Colonic mucosa (tissue), 4 donors: ENCODE results near the gene MAD2L2. TPM values are rescaled to one million over a fixed set of nuclear protein-coding genes. Genes with fewer than 3 reads are reported as not detected.

Experiments used
- DNase-seq: peaks from one replicate; pipeline ENCODE4 v3.0.0-alpha.2; 2020
- H3K27ac ChIP-seq: fragments of 200-600 bp; one replicate; pipeline ENCODE4 v1.8.0; 2021
- H3K27me3 ChIP-seq: fragments of 200-600 bp; one replicate; pipeline ENCODE4 v1.8.0; 2021
- H3K36me3 ChIP-seq: fragments of 200-600 bp; one replicate; pipeline ENCODE4 v1.8.0; 2021
- H3K4me1 ChIP-seq: fragments of 200-600 bp; one replicate; pipeline ENCODE4 v1.8.0; 2021; ENCODE audit warnings: mild to moderate bottlenecking
- H3K4me3 ChIP-seq: fragments of 200-600 bp; one replicate; pipeline ENCODE4 v1.8.0; 2021
- H3K9ac ChIP-seq, 2 donors: one replicate each; pipeline ENCODE4 v1.7.0; 2013; ENCODE audit warnings: control low read depth in 2 of 2, low read depth in 2 of 2, low read length in 2 of 2
- H3K9me3 ChIP-seq: fragments of 200-600 bp; one replicate; pipeline ENCODE4 v1.8.0; 2021
- intact Hi-C: fragments of 100-400 bp; cut with DNase I; formaldehyde crosslinking; loops from one replicate; pipeline ENCODE4 v1.14.1; 2022
- total RNA-seq, 2 donors: library from RNA; stranded (reverse); fragmentation: NEBNext Ultra II Directional in 1 of 2; extraction: Animal tissue kit (Norgen Biotek cat#: 25700) in 1 of 2; gene quantifications; one replicate each; pipeline ENCODE4 v1.2.1, GENCODE V29; 2021
- TF ChIP-seq, protein P1 (sequence below): fragments of 200-600 bp; IDR thresholded peaks from one replicate; pipeline ENCODE4 v1.8.0; 2022; ENCODE audit warnings: antibody characterized with exemption, mild to moderate bottlenecking
- donor health status: healthy.
- donor health status: DM: no; HTN: no; CAD: no.
- donor health status: DM: no; HTN: no; CAD: no.

The MAD2L2 gene
- total RNA-seq, 2 donors from 2014 or later = 8.5 to 12.4 TPM

DNA sequence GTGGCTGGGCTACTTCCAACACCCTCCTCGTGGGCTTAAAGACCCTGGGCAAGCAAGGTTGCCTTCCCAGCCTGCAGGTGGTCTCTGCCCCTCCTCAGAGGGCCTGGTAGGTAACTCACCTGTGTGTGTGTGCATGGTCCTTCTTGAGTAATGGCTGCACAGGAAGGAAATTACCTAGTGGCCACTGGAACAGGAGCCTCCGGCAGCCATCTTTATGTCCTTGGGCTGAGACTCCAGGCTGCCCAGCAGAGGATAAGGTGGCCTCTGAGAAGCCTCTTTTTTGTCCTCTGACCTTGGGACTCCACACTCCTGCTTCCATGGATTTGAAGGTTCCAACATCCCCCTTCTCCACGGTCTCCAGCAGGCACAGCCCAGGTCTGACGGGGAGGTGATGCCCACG lies 30.5 kb upstream of the MAD2L2 start:
- Histone ChIP-seq H3K27ac (no peak overlapping the region), H3K36me3 (no peaks in the 10 kb centered on the region), H3K4me1 (no peaks in the 10 kb centered on the region), H3K9me3 (no peaks in the 10 kb centered on the region), H3K4me3 (no peak overlapping the region), H3K9ac (no peak overlapping the region), H3K27me3 (no peaks in the 10 kb centered on the region)
- DNase-seq = no peak
- intact Hi-C loops = no loop called here
- TF ChIP-seq, protein P1, sequence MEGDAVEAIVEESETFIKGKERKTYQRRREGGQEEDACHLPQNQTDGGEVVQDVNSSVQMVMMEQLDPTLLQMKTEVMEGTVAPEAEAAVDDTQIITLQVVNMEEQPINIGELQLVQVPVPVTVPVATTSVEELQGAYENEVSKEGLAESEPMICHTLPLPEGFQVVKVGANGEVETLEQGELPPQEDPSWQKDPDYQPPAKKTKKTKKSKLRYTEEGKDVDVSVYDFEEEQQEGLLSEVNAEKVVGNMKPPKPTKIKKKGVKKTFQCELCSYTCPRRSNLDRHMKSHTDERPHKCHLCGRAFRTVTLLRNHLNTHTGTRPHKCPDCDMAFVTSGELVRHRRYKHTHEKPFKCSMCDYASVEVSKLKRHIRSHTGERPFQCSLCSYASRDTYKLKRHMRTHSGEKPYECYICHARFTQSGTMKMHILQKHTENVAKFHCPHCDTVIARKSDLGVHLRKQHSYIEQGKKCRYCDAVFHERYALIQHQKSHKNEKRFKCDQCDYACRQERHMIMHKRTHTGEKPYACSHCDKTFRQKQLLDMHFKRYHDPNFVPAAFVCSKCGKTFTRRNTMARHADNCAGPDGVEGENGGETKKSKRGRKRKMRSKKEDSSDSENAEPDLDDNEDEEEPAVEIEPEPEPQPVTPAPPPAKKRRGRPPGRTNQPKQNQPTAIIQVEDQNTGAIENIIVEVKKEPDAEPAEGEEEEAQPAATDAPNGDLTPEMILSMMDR = no peak

DNA sequence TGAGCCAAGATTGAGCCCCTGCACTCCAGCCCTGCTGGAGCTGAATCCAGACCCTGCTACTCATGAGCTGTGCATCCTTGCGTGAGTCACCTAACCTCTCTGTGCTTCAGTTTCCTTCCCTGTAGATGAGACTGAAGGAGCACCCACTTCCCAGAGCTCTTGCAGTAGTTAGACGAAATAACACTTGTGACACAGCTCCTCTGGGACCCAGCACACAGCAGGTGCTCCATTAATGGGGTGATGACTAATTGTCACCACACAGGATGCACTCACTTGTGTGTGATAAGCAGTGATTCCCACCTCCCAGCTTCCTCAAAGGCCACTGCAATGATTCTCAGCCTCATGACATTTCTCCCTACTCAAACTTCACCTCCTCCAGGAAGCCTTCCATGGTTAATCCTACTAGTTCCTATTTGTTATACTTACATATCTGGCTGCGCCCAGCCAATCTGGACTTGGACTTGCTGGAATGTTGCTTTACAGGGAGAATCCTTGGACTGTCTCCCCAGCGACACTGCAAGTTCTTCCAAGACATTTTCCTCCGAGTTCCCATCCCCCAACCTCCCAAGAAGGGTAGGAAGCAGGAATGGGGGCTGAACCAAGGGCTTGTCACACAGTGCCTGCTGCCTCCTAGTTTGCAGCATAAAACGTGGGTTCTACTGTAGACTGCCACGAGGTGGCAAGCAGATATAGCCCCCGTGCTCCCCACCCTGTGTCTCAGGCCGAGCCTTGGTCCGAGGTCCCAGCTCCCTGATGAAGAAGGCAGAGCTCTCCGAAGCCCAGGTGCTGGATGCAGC lies 27.8 kb upstream of the MAD2L2 start:
- H3K36me3 ChIP-seq = no peaks in the 10 kb centered on the region
- H3K27ac ChIP-seq = no peak overlapping the region
- intact Hi-C loops = no loop called here
- DNase-seq = no peak
- H3K27me3 ChIP-seq = no peaks in the 10 kb centered on the region
- H3K9me3 ChIP-seq = no peaks in the 10 kb centered on the region
- H3K4me3 ChIP-seq = no peak overlapping the region
- TF ChIP-seq, protein P1 = no peak
- no peak overlapping the region for H3K9ac ChIP-seq
- no peaks in the 10 kb centered on the region for H3K4me1 ChIP-seq

DNA sequence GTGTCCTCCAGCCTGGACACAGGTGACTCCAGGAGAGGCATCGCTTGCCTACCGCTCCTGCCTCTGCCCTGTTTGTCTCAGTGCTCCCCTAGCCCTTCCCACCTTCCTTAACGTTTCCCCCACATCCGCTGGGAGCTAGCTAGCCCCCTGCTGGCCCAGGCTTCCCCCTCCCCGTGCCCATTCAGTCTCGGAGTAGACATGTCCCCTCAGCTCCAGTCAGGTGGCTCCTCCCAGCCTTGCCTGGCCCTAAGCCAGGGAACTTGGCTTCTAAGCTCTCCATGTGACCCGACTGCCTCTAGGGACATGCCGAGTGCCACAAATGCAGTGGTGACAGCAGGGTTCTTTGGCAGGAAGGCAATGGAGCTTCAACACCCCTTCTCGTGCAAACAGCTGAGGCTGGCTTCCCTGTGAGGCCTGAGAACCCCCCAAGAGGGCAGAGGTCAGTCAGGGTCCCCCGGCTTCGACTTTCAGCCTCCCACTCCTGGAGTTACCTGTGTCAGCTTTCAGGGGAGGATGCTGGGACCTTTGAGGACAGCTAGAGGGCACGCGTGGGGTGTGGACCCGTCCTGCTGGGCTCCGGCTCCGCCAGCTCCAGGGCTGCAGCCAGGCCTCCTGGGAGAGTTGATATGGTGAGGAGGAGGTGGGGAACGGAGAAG lies 26.8 kb upstream of the MAD2L2 start:
- TF ChIP-seq, protein P1 = no peak
- intact Hi-C loops = no loop called here

DNA sequence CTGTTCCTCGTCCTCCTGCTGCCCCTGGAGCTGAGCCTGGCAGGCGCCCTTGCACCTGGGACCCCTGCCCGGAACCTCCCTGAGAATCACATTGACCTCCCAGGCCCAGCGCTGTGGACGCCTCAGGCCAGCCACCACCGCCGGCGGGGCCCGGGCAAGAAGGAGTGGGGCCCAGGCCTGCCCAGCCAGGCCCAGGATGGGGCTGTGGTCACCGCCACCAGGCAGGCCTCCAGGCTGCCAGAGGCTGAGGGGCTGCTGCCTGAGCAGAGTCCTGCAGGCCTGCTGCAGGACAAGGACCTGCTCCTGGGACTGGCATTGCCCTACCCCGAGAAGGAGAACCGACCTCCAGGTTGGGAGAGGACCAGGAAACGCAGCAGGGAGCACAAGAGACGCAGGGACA lies 25.3 kb upstream of the MAD2L2 start:
- no peak overlapping the region for H3K27ac ChIP-seq
- no peak for DNase-seq

More for the DNA sequence above, 26.8 kb upstream of the MAD2L2 start:
- Histone ChIP-seq H3K9me3 (no peaks in the 10 kb centered on the region), H3K4me1 (no peaks in the 10 kb centered on the region), H3K27ac (no peak overlapping the region), H3K36me3 (no peaks in the 10 kb centered on the region), H3K27me3 (no peaks in the 10 kb centered on the region), H3K4me3 (no peak overlapping the region), H3K9ac (no peak overlapping the region)
- DNase-seq = no peak

DNA sequence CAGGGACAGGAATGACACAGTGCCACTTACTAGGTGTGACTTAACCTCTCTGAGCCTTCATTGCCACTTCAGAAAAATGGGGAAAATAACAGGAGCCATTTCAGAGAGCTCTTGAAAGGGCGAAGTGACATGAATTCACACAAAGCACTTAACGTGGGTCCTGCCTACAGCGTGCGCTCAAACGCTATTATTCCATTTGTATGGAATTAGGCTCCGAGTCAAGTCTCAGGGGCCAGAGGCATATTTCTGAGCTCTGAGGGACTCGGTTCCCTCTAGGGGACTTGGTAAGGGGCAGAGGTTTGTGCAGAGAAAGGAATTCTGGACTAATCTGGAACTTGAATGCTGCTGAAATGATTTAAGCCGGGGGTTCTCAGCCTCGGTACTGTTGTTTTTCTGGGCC lies 24.6 kb upstream of the MAD2L2 start:
- H3K4me1 ChIP-seq = no peaks in the 10 kb centered on the region
- no peak overlapping the region for H3K27ac ChIP-seq
- no peaks in the 10 kb centered on the region for H3K36me3 ChIP-seq
- TF ChIP-seq, protein P1 = no peak
- DNase-seq = no peak
- no peak overlapping the region for H3K4me3 ChIP-seq
- H3K9me3 ChIP-seq = no peaks in the 10 kb centered on the region
- no peak overlapping the region for H3K9ac ChIP-seq
- intact Hi-C loops = no loop called here
- H3K27me3 ChIP-seq = no peaks in the 10 kb centered on the region

More for the DNA sequence above, 25.3 kb upstream of the MAD2L2 start:
- TF ChIP-seq, protein P1 = no peak
- H3K27me3 ChIP-seq = no peaks in the 10 kb centered on the region
- H3K4me3 ChIP-seq = no peak overlapping the region
- intact Hi-C loops = no loop called here
- H3K4me1 ChIP-seq = no peaks in the 10 kb centered on the region
- no peak overlapping the region for H3K9ac ChIP-seq
- no peaks in the 10 kb centered on the region for H3K36me3 ChIP-seq
- no peaks in the 10 kb centered on the region for H3K9me3 ChIP-seq
